Loucy (cell line): ENCODE results near the gene NDST1.

Experiments used
- CTCF ChIP-seq: fragments of 200-600 bp; sonication (generic); conservative IDR thresholded peaks from 2 replicates; pipeline ENCODE4 v1.5.1; 2014; ENCODE audit warnings: mild to moderate bottlenecking, antibody characterized with exemption, low read length
- EZH2phosphoT487 ChIP-seq: fragments of 200-600 bp; IDR thresholded peaks from 2 replicates; pipeline ENCODE4 v1.6.1; 2018; ENCODE audit warnings: antibody characterized with exemption, mild to moderate bottlenecking, moderate library complexity, borderline replicate concordance

GRCh38 chr5:150469718-150470469 lies 38.0 kb upstream of the NDST1 start:
- TF ChIP-seq CTCF, result no peak
- no peak for TF ChIP-seq EZH2phosphoT487
